Stimulated activated CD4-positive, alpha-beta T cell treated with anti-CD3 and anti-CD28 coated beads, Interleukin-15, amount 100 ng/mL, for 48 hours (primary cell): ENCODE data around the gene TECR.
"Not testable (repeated sequence)": the region's sequence is repeated elsewhere in the genome, so short reads cannot be mapped to it uniquely, and the experiment has no call there.

Experiments used
- DNase-seq, 2 donors: peaks; one replicate each; pipeline ENCODE4 v3.0.0-alpha.2; 2020; ENCODE audit warnings: low read depth in 2 of 2

Gene TECR, protein sequence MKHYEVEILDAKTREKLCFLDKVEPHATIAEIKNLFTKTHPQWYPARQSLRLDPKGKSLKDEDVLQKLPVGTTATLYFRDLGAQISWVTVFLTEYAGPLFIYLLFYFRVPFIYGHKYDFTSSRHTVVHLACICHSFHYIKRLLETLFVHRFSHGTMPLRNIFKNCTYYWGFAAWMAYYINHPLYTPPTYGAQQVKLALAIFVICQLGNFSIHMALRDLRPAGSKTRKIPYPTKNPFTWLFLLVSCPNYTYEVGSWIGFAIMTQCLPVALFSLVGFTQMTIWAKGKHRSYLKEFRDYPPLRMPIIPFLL

DNA sequence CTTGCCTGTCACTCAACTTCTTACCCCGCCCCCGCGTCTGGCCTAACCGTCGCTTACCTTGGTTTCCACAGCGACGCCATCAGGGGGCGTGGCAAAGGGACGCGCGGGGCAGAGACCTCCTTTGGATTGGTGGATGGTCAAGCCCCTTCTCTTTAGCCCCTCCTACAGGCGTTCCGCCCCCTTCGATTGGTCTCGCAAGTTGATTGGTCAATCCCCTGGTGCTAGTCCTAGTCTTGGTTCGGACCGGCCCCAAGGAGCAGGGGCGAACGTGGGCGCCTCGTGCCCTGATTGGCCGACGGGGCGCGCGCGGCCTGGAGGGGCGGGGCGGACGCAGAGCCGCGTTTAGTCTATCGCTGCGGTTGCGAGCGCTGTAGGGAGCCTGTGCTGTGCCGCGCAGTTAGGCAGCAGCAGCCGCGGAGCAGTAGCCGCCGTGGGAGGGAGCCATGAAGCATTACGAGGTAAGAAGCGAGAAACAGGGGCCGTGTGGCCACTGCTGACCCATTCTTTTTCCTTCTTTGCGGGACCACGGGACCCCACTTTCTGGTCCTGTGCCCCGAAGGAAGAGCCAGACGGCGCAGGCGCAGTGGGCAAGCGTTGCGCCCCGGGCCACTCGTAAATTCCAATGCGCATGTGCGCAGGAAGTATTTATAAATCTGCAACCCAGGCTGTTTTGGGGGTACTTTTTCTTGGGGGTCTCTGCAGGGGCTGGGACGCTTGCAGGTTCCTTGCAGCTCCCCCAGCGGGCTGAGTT is at the start of gene TECR:
TECR (plus strand) TSS at position 341 of the 751 bp plus-strand sequence; CDS start at position 444, 103 bp downstream.
- peak; percentile 100 for DNase-seq

DNA sequence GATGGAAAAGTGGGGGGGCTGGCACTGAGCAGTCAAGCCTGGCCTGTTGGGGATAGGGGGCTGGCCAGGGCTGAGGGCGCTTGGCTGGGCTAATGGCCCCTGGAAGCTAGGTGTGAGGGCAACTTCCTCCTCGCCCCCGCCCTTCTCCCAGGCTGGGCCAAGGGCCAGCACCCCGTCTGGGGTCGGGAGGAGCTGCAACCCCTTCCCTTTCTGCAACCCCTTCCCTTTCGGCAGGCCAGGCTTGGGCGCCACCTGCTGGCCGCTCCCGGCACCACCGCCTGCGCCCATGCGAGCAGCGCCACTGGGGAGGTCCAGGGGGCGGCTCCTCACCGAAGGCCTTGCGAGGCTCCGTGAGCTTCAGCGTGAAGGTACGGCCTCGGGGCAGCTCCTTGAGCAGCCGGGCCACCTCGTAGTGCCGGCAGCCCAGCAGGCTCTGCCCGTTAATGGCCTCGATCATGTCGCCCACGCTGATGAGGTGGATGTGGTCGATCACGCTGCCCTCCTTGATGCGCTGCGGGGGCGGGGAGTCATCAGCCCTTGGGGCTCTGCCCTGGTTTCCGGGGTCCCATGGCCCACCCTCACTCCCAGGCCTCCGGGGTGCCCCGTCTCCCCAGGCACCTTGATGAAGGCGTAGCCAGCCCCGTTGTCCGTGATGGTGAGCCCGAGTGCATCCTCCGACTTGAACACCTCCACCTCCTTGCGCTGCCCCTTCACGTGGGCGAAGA is 49.3 kb upstream of the TECR start:
- peak in 1 of 2 donors; percentile 69 for DNase-seq

GRCh38 chr19:14480700-14481079 is 48.7 kb upstream of the TECR start:
- no peak for DNase-seq

GRCh38 chr19:14482172-14482941 is 47.0 kb upstream of the TECR start:
- DNase-seq = no peak

DNA sequence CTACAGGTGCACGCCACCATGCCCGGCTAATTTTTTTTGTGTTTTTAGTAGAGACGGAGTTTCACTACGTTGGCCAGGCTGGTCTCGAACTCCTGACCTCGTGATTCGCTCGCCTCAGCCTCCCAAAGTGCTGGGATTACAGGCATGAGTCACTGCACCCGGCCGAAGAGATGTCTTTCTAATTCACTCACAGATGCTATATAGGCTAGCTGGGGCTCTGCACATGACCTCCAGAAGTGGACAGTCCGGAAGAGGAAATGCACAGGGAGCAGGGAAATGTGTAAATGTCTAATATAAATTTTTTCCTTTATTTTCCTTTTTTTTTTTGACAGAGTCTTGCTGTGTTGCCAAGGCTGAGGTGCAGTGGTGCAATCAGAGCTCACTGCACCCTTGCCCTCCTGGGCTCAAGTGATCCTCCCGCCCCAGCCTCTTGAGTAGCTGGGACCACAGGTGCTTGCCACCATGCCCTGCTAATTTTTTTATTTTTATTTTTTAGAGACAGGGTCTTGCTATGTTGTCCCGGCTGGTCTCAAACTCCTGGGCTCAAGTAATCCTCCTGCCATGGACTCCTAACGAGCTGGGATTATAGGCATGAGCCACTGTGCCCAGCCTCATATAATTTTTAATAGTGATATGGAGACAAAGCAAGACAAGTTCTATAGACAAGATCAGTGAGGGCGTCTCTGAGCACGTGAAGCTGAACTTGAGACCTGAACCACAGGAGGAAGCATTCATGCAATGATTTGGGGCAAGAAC is 41.8 kb upstream of the TECR start:
- no peak for DNase-seq

DNA sequence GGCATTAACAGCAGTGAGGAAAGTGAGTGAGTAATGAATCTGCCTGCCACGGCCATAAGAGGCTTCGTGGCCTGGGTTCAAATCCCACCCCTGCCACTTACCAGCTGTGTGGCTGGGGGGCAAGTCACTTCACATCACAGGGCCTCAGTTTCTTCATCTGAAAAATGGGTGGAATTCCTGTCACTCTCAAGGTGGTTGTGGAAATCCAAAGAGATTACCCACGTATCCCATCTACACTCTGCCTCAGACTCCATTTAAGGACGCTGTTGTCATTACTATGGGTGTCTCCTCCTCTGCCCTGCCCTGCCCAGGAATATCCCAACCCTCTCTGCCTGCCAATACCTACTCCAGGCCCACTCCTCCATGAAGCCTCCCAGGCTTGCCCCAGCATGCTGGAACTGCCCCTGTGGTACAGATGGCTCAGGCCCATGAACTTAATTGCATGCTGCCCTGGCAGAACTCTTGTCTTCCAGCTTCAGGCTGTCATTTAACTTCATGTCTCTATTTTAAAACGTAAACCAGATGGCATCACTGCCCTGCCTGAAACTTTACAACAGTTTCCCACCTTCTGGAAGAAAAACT is 36.5 kb upstream of the TECR start:
- no peak for DNase-seq

DNA sequence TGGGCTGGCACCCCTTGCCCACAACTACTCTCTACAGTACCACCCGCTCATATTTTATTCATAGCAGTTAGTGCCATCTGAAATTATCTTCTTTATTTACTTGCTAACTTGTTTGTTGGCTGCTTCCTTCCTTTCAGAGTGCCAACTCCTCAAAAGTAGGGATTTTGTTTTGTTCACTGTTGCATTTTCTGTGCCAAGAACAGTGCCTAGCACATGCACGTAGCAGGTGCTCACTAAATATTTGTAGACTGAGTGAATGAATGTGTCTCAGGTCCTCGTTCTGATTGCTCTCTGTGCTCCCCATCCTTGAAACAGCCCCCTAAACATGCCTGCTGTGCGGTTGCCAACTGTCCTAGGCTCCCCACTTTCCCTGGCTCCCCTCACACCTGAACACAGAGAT is 35.0 kb upstream of the TECR start:
- DNase-seq = no peak

GRCh38 chr19:14494910-14495671 is 34.3 kb upstream of the TECR start:
- DNase-seq = no peak

DNA sequence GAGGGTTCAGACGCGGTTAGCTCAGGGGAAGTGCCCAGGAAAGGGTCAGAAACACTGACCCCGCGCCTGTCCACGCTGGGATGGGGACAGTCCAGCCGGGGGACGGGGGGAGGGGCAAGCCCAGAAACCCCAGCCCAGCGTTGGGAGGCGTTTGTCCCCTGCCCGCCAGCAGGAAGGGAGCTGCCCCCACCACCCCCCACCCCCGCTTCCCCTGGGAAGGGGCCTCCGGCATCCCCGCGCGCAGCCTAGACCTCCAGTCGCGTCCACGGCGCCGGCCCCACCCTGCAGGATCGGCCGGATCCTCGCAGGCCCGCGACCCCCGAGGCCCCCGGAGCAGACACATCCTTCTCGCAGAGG is 33.7 kb upstream of the TECR start:
- DNase-seq = no peak

DNA sequence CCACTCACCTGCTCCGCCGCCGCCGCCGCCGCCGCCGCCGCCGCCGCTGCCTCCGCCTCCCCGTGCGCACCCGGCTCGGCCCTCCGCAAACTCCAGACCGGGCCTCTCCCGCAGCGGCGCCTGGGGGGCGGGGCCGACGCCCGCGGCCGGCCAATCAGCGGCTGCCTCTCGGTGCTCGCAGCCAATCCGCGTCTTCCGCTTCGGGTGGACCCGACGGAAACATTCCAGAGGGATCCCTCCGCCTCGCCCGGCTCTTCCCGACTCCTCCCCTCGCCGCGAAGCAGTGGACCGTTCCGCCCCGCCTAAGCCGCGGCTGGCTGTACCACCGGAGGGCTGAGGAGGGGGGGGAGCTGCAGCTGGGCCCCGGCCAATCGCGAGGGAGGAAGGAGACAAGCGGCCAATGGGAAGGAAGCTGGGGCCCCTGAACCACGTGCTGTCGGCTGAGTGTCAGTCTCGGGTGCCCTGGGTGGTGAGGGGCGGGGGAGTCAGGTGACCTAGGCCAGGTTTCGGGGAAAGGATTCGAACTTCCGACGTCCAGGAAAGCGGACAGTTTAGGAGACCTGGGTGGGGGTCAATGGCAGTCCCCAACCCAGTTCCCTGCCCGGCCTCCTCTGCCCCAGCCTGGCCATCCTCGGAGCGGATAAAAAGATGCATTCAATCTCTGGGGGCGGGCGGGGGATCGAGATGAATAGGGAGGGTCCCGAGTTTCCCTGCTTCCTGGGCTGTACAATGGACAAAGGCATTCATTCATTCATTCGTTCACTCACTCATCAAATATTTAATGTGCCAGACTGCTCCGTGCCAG is 33.2 kb upstream of the TECR start, which contains the start of gene GIPC1:
GIPC1 (minus strand) TSS at position 99 of the 805 bp plus-strand sequence. CDS start 13,151 bp downstream, outside the sequence.
- peak; percentile 64 to 77 for DNase-seq

DNA sequence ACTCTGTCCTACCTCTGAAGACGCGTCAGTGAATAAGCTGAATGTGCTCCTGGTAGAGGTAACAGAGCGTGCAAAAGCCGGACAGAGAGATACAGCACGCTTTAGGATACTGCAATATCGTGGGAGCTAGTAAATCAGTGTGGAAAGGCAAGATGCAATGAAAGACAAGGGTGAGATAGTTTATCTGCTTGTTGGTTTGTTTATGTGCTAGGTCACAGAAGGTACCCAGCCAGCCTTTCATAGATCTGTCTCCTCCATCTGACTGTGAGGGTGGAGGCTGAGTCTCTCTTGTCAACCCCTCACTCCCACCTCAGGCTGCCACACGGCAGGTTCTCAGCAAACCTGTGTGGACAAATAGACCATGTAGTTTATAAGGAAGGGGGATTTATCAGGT is 32.6 kb upstream of the TECR start:
- no peak for DNase-seq

DNA sequence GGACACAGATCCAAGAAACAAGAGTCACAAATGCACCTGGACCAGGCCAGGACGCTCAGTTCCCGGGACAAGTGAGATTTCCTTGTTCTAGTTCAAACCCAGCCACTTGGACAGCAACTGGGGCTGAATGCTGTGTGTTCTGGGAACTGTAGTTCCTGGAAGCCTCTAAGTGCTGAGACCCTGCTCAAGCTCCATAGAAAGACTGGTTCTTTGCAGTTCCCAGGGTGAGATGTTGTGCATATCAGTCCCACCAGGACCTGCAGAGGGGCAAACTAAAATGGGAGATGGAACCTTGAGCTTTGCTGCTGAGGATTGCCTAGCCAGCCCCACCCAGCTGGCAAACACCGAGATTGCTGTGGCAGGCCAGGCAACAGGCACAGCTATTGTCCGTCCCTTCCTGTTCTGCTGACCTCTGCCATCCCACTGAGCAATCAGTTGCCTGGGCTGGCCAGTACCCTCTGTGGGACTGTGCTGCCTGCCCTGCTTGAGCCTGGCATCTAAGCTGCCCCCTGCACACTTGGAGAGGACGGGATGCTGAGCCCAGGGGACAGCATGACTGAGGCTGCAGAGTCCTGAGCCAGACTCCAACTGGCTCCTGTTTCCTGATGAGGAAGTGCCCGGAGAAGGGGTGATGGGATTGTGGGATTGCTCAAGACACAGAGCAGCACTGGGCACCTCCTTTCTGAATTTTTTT is 32.0 kb upstream of the TECR start:
- no peak for DNase-seq

DNA sequence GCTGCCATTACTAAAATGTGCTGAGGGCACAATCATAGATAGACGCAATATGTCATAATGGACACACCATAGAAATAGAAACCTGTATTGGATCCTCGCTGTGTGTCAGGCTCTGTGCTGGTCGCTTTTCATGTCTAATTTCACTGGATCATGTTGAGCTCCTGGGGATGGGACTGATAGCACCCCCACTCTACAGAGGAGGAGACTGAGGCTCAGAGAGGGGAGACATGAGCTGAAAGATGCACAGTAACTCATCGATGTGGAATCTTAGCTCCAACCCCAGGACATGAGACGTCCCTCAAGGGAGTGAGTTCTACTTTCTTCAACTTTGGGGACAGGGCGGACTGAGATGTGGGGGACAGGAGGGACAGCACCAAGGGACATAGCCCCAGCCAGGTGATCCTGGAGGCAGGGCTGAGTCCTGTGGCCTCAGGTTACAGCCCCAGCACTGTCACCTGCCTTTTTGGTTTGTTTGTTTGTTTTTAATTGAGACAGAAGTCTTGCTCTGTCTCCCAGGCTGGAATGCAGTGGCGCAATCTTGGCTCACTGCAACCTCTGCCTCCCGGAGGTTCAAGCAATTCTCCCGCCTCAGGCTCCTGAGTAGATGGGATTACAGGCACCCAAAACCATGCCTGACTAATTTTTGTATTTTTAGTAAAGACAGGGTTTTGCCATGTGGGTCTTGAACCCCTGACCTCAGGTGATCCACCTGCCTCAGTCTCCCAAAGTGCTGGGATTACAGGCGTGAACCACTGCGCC is 26.9 kb upstream of the TECR start:
- DNase-seq = no peak

- no peak for DNase-seq
These were observed 26.1 kb upstream of the TECR start for GRCh38 chr19:14503285-14503684.

DNA sequence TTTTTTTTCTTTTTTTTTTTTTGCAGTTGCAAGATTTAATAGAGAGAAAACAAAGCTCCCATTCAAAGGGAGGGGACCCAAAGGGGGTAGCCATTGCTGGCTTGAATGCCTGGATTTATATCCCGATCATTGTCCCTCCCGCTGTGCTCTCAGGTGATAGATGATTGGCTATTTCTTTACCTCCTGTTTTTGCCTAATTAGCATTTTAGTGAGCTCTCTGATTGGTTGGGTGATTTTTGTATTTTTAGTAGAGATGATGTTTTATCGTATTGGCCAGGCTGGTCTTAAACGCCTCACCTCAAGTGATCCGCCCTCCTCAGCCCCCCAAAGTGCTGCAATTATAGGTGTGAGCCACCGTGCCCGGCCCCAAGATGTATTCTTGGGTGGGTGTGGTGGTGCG is 24.8 kb upstream of the TECR start:
- not testable (repeated sequence) for DNase-seq

GRCh38 chr19:14505488-14506239 is 23.7 kb upstream of the TECR start:
- DNase-seq = peak in 1 of 2 donors; percentile 72
